PC-9 (cell line): ENCODE measurements around the gene TREH. TPM values are rescaled to one million over a fixed set of nuclear protein-coding genes. Genes with fewer than 3 reads are reported as not detected.

Experiments
- BruUV-seq: library from RNA; stranded (reverse); fragments of 400-500 nt; replicated peaks from 2 replicates; lab custom pipeline; 2021; lab: Mats Ljungman, UMichigan
- CTCF ChIA-PET: fragments of 300-600 bp; sonication (Branson Sonifier 250); formaldehyde crosslinking; loops from one replicate; lab custom pipeline; 2022; ENCODE audit warnings: antibody characterized with exemption; lab: Charles Lee
- POLR2A ChIA-PET: fragments of 300-600 bp; sonication (Branson Sonifier 250); formaldehyde crosslinking; loops from one replicate; lab custom pipeline; 2022; ENCODE audit warnings: antibody characterized with exemption; ENCODE audit not compliant: unreplicated experiment; lab: Charles Lee
- DNase-seq, 2 experiments: peaks; one replicate each; pipeline versions ENCODE4 v3.0.0 to v3.0.0-alpha.2; 2015 to 2022; ENCODE audit warnings: mixed read lengths in 1 of 2
- H2AFZ ChIP-seq: fragments of 200-600 bp; sonication (generic); 2 replicates; pipeline ENCODE4 v1.8.1; 2017; ENCODE audit warnings: antibody characterized with exemption
- H3F3A ChIP-seq: fragments of 200-600 bp; sonication (generic); 2 replicates; pipeline ENCODE4 v1.8.1; 2017; ENCODE audit warnings: antibody characterized with exemption, mild to moderate bottlenecking, low read depth; ENCODE audit not compliant: insufficient read depth
- H3K27ac ChIP-seq: fragments of 200-600 bp; sonication (generic); 2 replicates; pipeline ENCODE4 v1.6.1; 2016; ENCODE audit warnings: mixed run types
- H3K27me3 ChIP-seq: fragments of 200-600 bp; sonication (generic); 2 replicates; pipeline ENCODE4 v1.6.1; 2016; ENCODE audit warnings: low read depth, mixed run types; ENCODE audit not compliant: insufficient read depth
- H3K36me3 ChIP-seq: fragments of 200-600 bp; sonication (generic); 2 replicates; pipeline ENCODE4 v1.6.1; 2016; ENCODE audit warnings: low read depth, mixed run types
- H3K4me1 ChIP-seq: fragments of 200-600 bp; sonication (generic); replicated peaks from 2 replicates; pipeline ENCODE4 v1.6.1; 2016; ENCODE audit warnings: mixed run types; ENCODE audit not compliant: insufficient read depth
- H3K4me2 ChIP-seq: fragments of 200-600 bp; sonication (generic); 2 replicates; pipeline ENCODE4 v1.6.1; 2017; ENCODE audit warnings: mixed run types
- H3K4me3 ChIP-seq: fragments of 200-600 bp; sonication (generic); 2 replicates; pipeline ENCODE4 v1.6.1; 2016; ENCODE audit warnings: mixed run types
- H3K79me2 ChIP-seq: fragments of 200-600 bp; sonication (generic); 2 replicates; pipeline ENCODE4 v1.6.1; 2017; ENCODE audit warnings: low read depth, mixed run types
- H3K9me2 ChIP-seq: fragments of 200-600 bp; sonication (generic); 2 replicates; pipeline ENCODE4 v1.8.1; 2017; ENCODE audit warnings: mild to moderate bottlenecking; ENCODE audit not compliant: insufficient read depth
- H3K9me3 ChIP-seq: fragments of 200-600 bp; sonication (generic); 2 replicates; pipeline ENCODE4 v1.8.1; 2016; ENCODE audit warnings: low read depth; ENCODE audit not compliant: insufficient read depth
- H4K20me1 ChIP-seq: fragments of 200-600 bp; sonication (generic); 2 replicates; pipeline ENCODE4 v1.8.1; 2017; ENCODE audit not compliant: insufficient read depth
- EZH2 ChIP-seq: fragments of 200-600 bp; sonication (generic); IDR thresholded peaks from 2 replicates; pipeline ENCODE4 v1.8.0; 2017; ENCODE audit warnings: antibody characterized with exemption, low read depth
- intact Hi-C: fragments of 100-400 bp; cut with micrococcal nuclease; formaldehyde crosslinking; loops from one replicate; pipeline ENCODE4 v1.10.0; 2022; ENCODE audit not compliant: unreplicated experiment
- total RNA-seq: library from RNA; stranded (reverse); gene quantifications from 2 replicates; pipeline ENCODE4 v1.2.3, GENCODE V29; 2021
- TF ChIP-seq, protein P1 (sequence below): fragments of 200-600 bp; sonication (generic); conservative IDR thresholded peaks from 2 replicates; pipeline ENCODE4 v1.6.1; 2017; ENCODE audit warnings: mixed run types, antibody characterized with exemption, mild to moderate bottlenecking, moderate library complexity

The TREH gene
- total RNA-seq, 1 experiment from 2014 or later = not detected

DNA sequence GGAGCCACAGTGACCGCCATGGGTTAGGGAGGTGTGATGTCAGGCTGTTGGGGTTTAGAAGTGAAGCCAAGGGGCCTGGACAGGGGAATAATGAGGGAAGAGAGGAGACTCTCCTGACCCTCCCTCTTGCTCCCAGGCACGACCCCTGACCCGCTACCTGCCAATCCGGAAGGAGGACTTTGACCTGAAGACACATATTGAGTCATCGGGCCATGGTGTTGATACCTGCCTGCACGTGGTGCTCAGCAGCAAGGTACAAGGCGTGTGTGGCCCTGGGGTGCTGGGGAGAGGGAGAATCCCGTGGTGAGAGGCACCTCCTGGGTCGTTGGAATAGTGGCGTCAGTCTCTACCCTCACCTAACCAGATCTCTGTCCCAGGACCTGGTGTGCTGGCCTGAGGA lies 29.5 kb downstream of the TREH start:
- POLR2A ChIA-PET = no interaction called here
- BruUV-seq = no TSS peak

DNA sequence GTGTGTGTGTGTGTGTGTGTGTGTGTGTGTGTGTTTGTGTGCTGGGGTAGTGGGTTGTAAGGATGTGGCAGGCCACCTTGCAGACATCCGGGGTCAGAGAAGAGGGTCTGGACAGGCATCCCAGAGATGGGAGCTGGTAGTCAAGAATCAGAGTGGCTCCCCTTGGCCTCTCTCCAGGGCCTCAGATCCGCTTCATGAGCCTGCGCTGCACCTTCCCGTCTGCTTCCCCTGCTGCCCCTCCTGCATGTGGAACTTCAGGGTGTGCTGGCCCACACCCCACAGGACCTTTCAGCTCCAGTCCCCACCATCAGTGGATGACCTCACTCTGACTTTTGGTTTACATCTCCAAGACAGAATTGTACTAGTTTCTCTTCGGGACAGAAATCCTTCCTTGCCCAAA lies 31.2 kb downstream of the TREH start:
- Histone ChIP-seq H3K27me3 (no peaks in the 10 kb centered on the region), H3K36me3 (peaks cover 12% of the 10 kb centered on the region), H3K4me1 (no peaks in the 10 kb centered on the region), H4K20me1 (no peaks in the 10 kb centered on the region), H3K27ac (no peak overlapping the region), H3F3A (no peaks in the 10 kb centered on the region), H3K4me3 (no peak overlapping the region), H2AFZ (no peak overlapping the region), H3K9me3 (no peaks in the 10 kb centered on the region), H3K9me2 (no peaks in the 10 kb centered on the region), H3K4me2 (no peak overlapping the region), H3K79me2 (no peaks in the 10 kb centered on the region)
- TF ChIP-seq, protein P1, sequence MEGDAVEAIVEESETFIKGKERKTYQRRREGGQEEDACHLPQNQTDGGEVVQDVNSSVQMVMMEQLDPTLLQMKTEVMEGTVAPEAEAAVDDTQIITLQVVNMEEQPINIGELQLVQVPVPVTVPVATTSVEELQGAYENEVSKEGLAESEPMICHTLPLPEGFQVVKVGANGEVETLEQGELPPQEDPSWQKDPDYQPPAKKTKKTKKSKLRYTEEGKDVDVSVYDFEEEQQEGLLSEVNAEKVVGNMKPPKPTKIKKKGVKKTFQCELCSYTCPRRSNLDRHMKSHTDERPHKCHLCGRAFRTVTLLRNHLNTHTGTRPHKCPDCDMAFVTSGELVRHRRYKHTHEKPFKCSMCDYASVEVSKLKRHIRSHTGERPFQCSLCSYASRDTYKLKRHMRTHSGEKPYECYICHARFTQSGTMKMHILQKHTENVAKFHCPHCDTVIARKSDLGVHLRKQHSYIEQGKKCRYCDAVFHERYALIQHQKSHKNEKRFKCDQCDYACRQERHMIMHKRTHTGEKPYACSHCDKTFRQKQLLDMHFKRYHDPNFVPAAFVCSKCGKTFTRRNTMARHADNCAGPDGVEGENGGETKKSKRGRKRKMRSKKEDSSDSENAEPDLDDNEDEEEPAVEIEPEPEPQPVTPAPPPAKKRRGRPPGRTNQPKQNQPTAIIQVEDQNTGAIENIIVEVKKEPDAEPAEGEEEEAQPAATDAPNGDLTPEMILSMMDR = no peak
- no peak for TF ChIP-seq EZH2
- ChIA-PET CTCF (no interaction called here), POLR2A (no interaction called here)
- BruUV-seq = no TSS peak
- DNase-seq = no peak
- intact Hi-C loops = no loop called here

More for the DNA sequence above, 29.5 kb downstream of the TREH start:
- CTCF ChIA-PET = no interaction called here
- Histone ChIP-seq H3K36me3 (peaks cover 4% of the 10 kb centered on the region; the same call in 1 of the 2 replicates), H3K27ac (no peak overlapping the region), H3K79me2 (no peaks in the 10 kb centered on the region), H2AFZ (no peak overlapping the region), H3K4me1 (no peaks in the 10 kb centered on the region), H3K27me3 (no peaks in the 10 kb centered on the region), H3F3A (no peaks in the 10 kb centered on the region), H3K9me2 (no peaks in the 10 kb centered on the region), H3K4me3 (no peak overlapping the region), H4K20me1 (no peaks in the 10 kb centered on the region), H3K4me2 (no peak overlapping the region), H3K9me3 (no peaks in the 10 kb centered on the region)
- TF ChIP-seq, protein P1 = no peak
- TF ChIP-seq EZH2 = no peak
- intact Hi-C loops = no loop called here
- no peak for DNase-seq

DNA sequence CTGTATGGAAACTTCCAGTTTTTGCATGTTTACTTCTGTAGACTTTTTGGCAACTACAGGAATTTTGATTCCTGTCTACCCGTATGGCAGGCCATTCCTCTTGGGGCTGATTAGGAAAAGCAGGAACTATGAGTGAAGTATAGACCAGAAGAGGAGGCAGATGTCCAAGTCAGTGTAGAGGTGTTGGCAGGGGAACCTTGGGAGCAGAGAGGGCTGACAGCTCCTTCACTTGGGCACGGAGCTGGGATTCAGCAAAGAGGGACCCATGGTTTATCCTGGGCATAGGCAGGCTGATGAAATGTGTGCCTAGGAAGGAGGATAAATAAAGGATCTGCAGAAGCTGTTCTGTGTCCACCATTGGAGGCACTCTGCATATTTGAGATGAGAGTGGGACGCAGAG lies 33.1 kb downstream of the TREH start:
- TF ChIP-seq, protein P1 = no peak
- no peak for TF ChIP-seq EZH2
- H3K4me2 ChIP-seq = no peak overlapping the region
- no peaks in the 10 kb centered on the region for H3F3A ChIP-seq
- no peaks in the 10 kb centered on the region for H3K27me3 ChIP-seq
- ChIA-PET CTCF (no interaction called here), POLR2A (interaction anchor here (0.7 kb wide), 1 partner anchor 11 kb away, joined by 11 read pairs; no protein-coding TSS in a partner anchor)
- no peak overlapping the region for H3K27ac ChIP-seq
- no peaks in the 10 kb centered on the region for H3K79me2 ChIP-seq
- intact Hi-C loops = no loop called here
- DNase-seq = no peak
- H3K4me3 ChIP-seq = no peak overlapping the region
- BruUV-seq = no TSS peak
- peaks cover 4% of the 10 kb centered on the region; the same call in 1 of the 2 replicates for H4K20me1 ChIP-seq
- peaks cover 10% of the 10 kb centered on the region for H3K36me3 ChIP-seq
- no peaks in the 10 kb centered on the region for H3K9me2 ChIP-seq
- H3K4me1 ChIP-seq = no peaks in the 10 kb centered on the region; the same call in 1 of the 2 replicates
- H2AFZ ChIP-seq = no peak overlapping the region
- H3K9me3 ChIP-seq = no peaks in the 10 kb centered on the region
